ENCODE results near the gene MAP2K6.
A peak's percentile ranks its signal among the peaks of the same experiment; 100 is the strongest.

Gene MAP2K6

GRCh38 chr17:69414408-69415274, at the start of gene MAP2K6:
TSS of gene MAP2K6 (plus strand) at chr17:69414697. CDS start at chr17:69414985, 288 bp downstream.
- H3K4me3 ChIP-seq (ENCODE audit: low read depth, low read length), result peak within 1 kb of the TSS; percentile 61
- DNase-seq (ENCODE audit: low read depth), result peak; percentile 81
- no peak for TF ChIP-seq CTCF (conservative IDR thresholded peaks at IDR 0.05; ENCODE audit: low read depth, low read length)

- no peak for TF ChIP-seq CTCF (conservative IDR thresholded peaks at IDR 0.05; ENCODE audit: low read depth, low read length)
- no peak overlapping the region for H3K4me3 ChIP-seq (ENCODE audit: low read depth, low read length)
- DNase-seq (ENCODE audit: low read depth), result peak; percentile 6
These were observed 47.2 kb upstream of the MAP2K6 start for GRCh38 chr17:69367298-69367697.

GRCh38 chr17:69373069-69373468, 41.4 kb upstream of the MAP2K6 start:
- DNase-seq (ENCODE audit: low read depth), result no peak
- no peak for TF ChIP-seq CTCF (conservative IDR thresholded peaks at IDR 0.05; ENCODE audit: low read depth, low read length)
- no peak overlapping the region for H3K4me3 ChIP-seq (ENCODE audit: low read depth, low read length)

GRCh38 chr17:69375229-69375628, 39.3 kb upstream of the MAP2K6 start:
- TF ChIP-seq CTCF (conservative IDR thresholded peaks at IDR 0.05; ENCODE audit: low read depth, low read length), result no peak
- no peak for DNase-seq (ENCODE audit: low read depth)

GRCh38 chr17:69388822-69389442, 25.6 kb upstream of the MAP2K6 start:
- DNase-seq (ENCODE audit: low read depth), result no peak
- no peak for TF ChIP-seq CTCF (conservative IDR thresholded peaks at IDR 0.05; ENCODE audit: low read depth, low read length)
- no peak overlapping the region for H3K4me3 ChIP-seq (ENCODE audit: low read depth, low read length)

More at GRCh38 chr17:69375229-69375628, 39.3 kb upstream of the MAP2K6 start:
- no peak overlapping the region for H3K4me3 ChIP-seq (ENCODE audit: low read depth, low read length)

- no peak for TF ChIP-seq CTCF (conservative IDR thresholded peaks at IDR 0.05; ENCODE audit: low read depth, low read length)
- no peak for DNase-seq (ENCODE audit: low read depth)
- no peak overlapping the region for H3K4me3 ChIP-seq (ENCODE audit: low read depth, low read length)
These were observed 23.5 kb upstream of the MAP2K6 start for GRCh38 chr17:69390795-69391501.

Measured in choroid plexus epithelial cell (primary cell).